Keratinocyte (primary cell): ENCODE data around the gene SLC17A5. TPM values are rescaled to one million over a fixed set of nuclear protein-coding genes. Genes with fewer than 3 reads are reported as not detected.

Experiments used
- DNase-seq: peaks from one replicate; pipeline ENCODE4 v3.0.0-alpha.2; 2011; ENCODE audit warnings: low read depth, missing footprints, low spot score
- FAIRE-seq: peaks from 2 replicates; lab custom pipeline; 2011; peaks lifted over from hg19 to GRCh38; lab: Jason Lieb, UNC
- H2AFZ ChIP-seq: 2 replicates; pipeline ENCODE4 v1.6.0; 2012; ENCODE audit warnings: low read length, control low read depth, inconsistent platforms; ENCODE audit not compliant: control insufficient read depth
- H3K27ac ChIP-seq: 2 replicates; pipeline ENCODE4 v1.5.1; 2011; ENCODE audit warnings: low read length; ENCODE audit not compliant: control insufficient read depth, insufficient read depth
- H3K27me3 ChIP-seq: 3 replicates; pipeline ENCODE4 v1.6.0; 2011; ENCODE audit warnings: low read length; ENCODE audit not compliant: control insufficient read depth, insufficient read depth; ENCODE audit errors: extremely low read depth
- H3K36me3 ChIP-seq, 2 experiments: 2 replicates in 1 of 2; 3 replicates in 1 of 2; pipeline ENCODE4 v1.5.1; 2011; ENCODE audit warnings: low read length in 2 of 2, mild to moderate bottlenecking in 1 of 2; ENCODE audit not compliant: control insufficient read depth in 2 of 2, insufficient read depth in 2 of 2; ENCODE audit errors: extremely low read depth in 1 of 2
- H3K4me1 ChIP-seq: 3 replicates; pipeline ENCODE4 v1.5.1; 2011; ENCODE audit warnings: low read length; ENCODE audit not compliant: control insufficient read depth, insufficient read depth; ENCODE audit errors: extremely low read depth
- H3K4me2 ChIP-seq: 3 replicates; pipeline ENCODE4 v1.6.0; 2011; ENCODE audit warnings: low read depth, low read length; ENCODE audit not compliant: control insufficient read depth, insufficient read depth; ENCODE audit errors: extremely low read depth
- H3K4me3 ChIP-seq, 3 experiments: fragments of 200-600 bp in 1 of 3; sonication (generic) in 1 of 3; 2 replicates in 2 of 3; 3 replicates in 1 of 3; pipeline ENCODE4 v1.5.1; 2011 to 2016; ENCODE audit warnings: low read length in 3 of 3, mild to moderate bottlenecking in 3 of 3, control low read depth in 2 of 3, inconsistent platforms in 1 of 3, low read depth in 1 of 3, mixed read lengths in 1 of 3, mixed run types in 1 of 3, moderate library complexity in 1 of 3; ENCODE audit not compliant: control insufficient read depth in 2 of 3, insufficient read depth in 2 of 3; ENCODE audit errors: extremely low read depth in 1 of 3
- H3K79me2 ChIP-seq: 2 replicates; pipeline ENCODE4 v1.6.0; 2012; ENCODE audit warnings: low read length; ENCODE audit not compliant: control insufficient read depth, insufficient read depth
- H3K9ac ChIP-seq: 3 replicates; pipeline ENCODE4 v1.6.0; 2011; ENCODE audit warnings: low read length; ENCODE audit not compliant: control insufficient read depth, insufficient read depth; ENCODE audit errors: extremely low read depth
- H3K9me1 ChIP-seq: 3 replicates; pipeline ENCODE4 v1.6.0; 2011; ENCODE audit warnings: low read length; ENCODE audit not compliant: control insufficient read depth, insufficient read depth; ENCODE audit errors: extremely low read depth
- H3K9me3 ChIP-seq: 2 replicates; pipeline ENCODE4 v1.5.1; 2012; ENCODE audit warnings: low read depth, low read length; ENCODE audit not compliant: control insufficient read depth
- H4K20me1 ChIP-seq: 3 replicates; pipeline ENCODE4 v1.6.0; 2011; ENCODE audit warnings: low read length; ENCODE audit not compliant: control insufficient read depth, insufficient read depth; ENCODE audit errors: extremely low read depth
- EZH2 ChIP-seq: IDR thresholded peaks from one replicate; pipeline ENCODE4 v1.6.1; 2012; ENCODE audit warnings: inconsistent platforms, mild to moderate bottlenecking, low read length, moderate library complexity
- dilution Hi-C: fragments of 300-500 bp; cut with MboI; formaldehyde crosslinking; loops from one replicate; pipeline ENCODE4 v1.7.0; 2020; ENCODE audit warnings: low sequenced_read_pairs; ENCODE audit not compliant: extremely low pct_ligation_motif_present
- polyA plus RNA-seq, 5 experiments: library from polyadenylated mRNA; depleted of rRNA in 3 of 5; stranded (reverse) in 3 of 5; stranded (forward) in 1 of 5; unstranded in 1 of 5; fragments of >200 nt; gene quantifications; 1 replicate in 1 of 5; 2 replicates in 3 of 5; 3 replicates in 1 of 5; pipeline versions ENCODE4 v1.2.1 to v1.2.3, GENCODE V29; 2011 to 2012; ENCODE audit warnings: missing spikeins in 2 of 5, low read depth in 1 of 5, low replicate concordance in 1 of 5
- TF ChIP-seq, protein P1 (sequence below), 3 experiments: IDR thresholded peaks in 1 of 3; conservative IDR thresholded peaks in 1 of 3; optimal IDR thresholded peaks in 1 of 3; 2 replicates in 2 of 3; 3 replicates in 1 of 3; pipeline versions ENCODE3 to v1.5.1; 2011; ENCODE audit warnings: low read length in 3 of 3, mild to moderate bottlenecking in 3 of 3, moderate library complexity in 2 of 3, control low read depth in 1 of 3, inconsistent platforms in 1 of 3; ENCODE audit not compliant: insufficient read depth in 2 of 3; ENCODE audit errors: extremely low read depth in 1 of 3

Gene SLC17A5
- polyA plus RNA-seq, 1 donor (not counting 4 experiments of a cell fraction or from before 2014, with no cell fraction given): 8.7 TPM

- DNase-seq (no peak), FAIRE-seq (no peak)
- no peaks in the 10 kb centered on the region for H3K9me3 ChIP-seq
- no peaks in the 10 kb centered on the region for H3K79me2 ChIP-seq
- no peak overlapping the region for H3K4me3 ChIP-seq
- no peaks in the 10 kb centered on the region for H3K36me3 ChIP-seq
- H3K9me1 ChIP-seq: no peaks in the 10 kb centered on the region
- no peak overlapping the region for H2AFZ ChIP-seq
- no peak overlapping the region for H3K27ac ChIP-seq
- TF ChIP-seq, protein P1, sequence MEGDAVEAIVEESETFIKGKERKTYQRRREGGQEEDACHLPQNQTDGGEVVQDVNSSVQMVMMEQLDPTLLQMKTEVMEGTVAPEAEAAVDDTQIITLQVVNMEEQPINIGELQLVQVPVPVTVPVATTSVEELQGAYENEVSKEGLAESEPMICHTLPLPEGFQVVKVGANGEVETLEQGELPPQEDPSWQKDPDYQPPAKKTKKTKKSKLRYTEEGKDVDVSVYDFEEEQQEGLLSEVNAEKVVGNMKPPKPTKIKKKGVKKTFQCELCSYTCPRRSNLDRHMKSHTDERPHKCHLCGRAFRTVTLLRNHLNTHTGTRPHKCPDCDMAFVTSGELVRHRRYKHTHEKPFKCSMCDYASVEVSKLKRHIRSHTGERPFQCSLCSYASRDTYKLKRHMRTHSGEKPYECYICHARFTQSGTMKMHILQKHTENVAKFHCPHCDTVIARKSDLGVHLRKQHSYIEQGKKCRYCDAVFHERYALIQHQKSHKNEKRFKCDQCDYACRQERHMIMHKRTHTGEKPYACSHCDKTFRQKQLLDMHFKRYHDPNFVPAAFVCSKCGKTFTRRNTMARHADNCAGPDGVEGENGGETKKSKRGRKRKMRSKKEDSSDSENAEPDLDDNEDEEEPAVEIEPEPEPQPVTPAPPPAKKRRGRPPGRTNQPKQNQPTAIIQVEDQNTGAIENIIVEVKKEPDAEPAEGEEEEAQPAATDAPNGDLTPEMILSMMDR (optimal IDR thresholded peaks at IDR 0.05 in 1 of 3, IDR thresholded peaks at IDR 0.05 in 1 of 3, conservative IDR thresholded peaks at IDR 0.05 in 1 of 3; ENCODE audit: extremely low read depth in 1 of 3, insufficient read depth in 2 of 3, low read length in 3 of 3): no peak
- no peak for TF ChIP-seq EZH2
- no peak overlapping the region for H3K9ac ChIP-seq
- H4K20me1 ChIP-seq: no peaks in the 10 kb centered on the region
- no peak overlapping the region for H3K4me2 ChIP-seq
- H3K27me3 ChIP-seq: no peaks in the 10 kb centered on the region
- dilution Hi-C loops: no loop called here
- H3K4me1 ChIP-seq: peaks cover 3% of the 10 kb centered on the region
Measured at GRCh38 chr6:73644030-73644429, 9.8 kb downstream of the SLC17A5 start.

GRCh38 chr6:73642530-73642929 is 11.3 kb downstream of the SLC17A5 start:
- no peak for TF ChIP-seq EZH2
- TF ChIP-seq, protein P1 (optimal IDR thresholded peaks at IDR 0.05 in 1 of 3, IDR thresholded peaks at IDR 0.05 in 1 of 3, conservative IDR thresholded peaks at IDR 0.05 in 1 of 3; ENCODE audit: extremely low read depth in 1 of 3, insufficient read depth in 2 of 3, low read length in 3 of 3): no peak
- no peaks in the 10 kb centered on the region for H3K36me3 ChIP-seq
- H4K20me1 ChIP-seq: no peaks in the 10 kb centered on the region
- H3K9me1 ChIP-seq: no peaks in the 10 kb centered on the region
- peaks cover 3% of the 10 kb centered on the region for H3K4me1 ChIP-seq
- H3K27me3 ChIP-seq: no peaks in the 10 kb centered on the region
- H3K9ac ChIP-seq: no peak overlapping the region
- H3K79me2 ChIP-seq: no peaks in the 10 kb centered on the region
- no peak overlapping the region for H2AFZ ChIP-seq
- H3K4me2 ChIP-seq: no peak overlapping the region
- dilution Hi-C loops: no loop called here
- no peak overlapping the region for H3K27ac ChIP-seq
- no peak overlapping the region for H3K4me3 ChIP-seq
- FAIRE-seq (no peak), DNase-seq (no peak)
- H3K9me3 ChIP-seq: no peaks in the 10 kb centered on the region
